Activated CD4-positive, CD25-positive, alpha-beta regulatory T cell treated with anti-CD3 and anti-CD28 coated beads, Interleukin-2, amount 50 U/mL, for 16 hours (primary cell): Measurements from ENCODE around the gene DNAJB1.
"Not testable (repeated sequence)": the region's sequence is repeated elsewhere in the genome, so short reads cannot be mapped to it uniquely, and the experiment has no call there.

Experiments
- DNase-seq: peaks from one replicate; pipeline ENCODE4 v3.0.0-alpha.2; 2020; ENCODE audit warnings: low read depth, low spot score

Gene DNAJB1

GRCh38 chr19:14520543-14520942 is 2.3 kb upstream of the DNAJB1 start:
- no peak for DNase-seq

- DNase-seq, result no peak
These were observed 1.7 kb upstream of the DNAJB1 start for GRCh38 chr19:14519860-14520407.

- DNase-seq, result no peak
These were observed 1.2 kb upstream of the DNAJB1 start for GRCh38 chr19:14519245-14519859.

DNA sequence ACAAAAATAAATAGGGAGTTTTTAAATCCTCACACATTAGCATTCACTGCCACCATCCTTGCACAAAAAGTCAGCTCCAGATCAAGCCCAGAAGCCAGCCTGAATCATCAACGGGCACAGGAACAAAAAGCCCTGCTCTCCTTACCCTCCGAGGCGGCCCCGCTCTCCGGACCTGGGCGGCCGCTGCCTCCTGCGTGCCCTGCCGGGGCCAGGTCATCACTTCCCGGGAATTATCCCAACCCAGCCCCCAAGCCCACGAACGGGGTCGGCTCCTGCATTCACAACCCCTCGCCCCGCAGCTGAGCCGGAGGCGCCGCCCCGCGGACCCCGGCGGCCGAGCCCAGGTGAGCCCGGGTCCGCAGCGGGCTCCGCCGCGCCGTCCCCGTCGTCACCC is 754 bp downstream of the DNAJB1 start:
- DNase-seq, result no peak

DNA sequence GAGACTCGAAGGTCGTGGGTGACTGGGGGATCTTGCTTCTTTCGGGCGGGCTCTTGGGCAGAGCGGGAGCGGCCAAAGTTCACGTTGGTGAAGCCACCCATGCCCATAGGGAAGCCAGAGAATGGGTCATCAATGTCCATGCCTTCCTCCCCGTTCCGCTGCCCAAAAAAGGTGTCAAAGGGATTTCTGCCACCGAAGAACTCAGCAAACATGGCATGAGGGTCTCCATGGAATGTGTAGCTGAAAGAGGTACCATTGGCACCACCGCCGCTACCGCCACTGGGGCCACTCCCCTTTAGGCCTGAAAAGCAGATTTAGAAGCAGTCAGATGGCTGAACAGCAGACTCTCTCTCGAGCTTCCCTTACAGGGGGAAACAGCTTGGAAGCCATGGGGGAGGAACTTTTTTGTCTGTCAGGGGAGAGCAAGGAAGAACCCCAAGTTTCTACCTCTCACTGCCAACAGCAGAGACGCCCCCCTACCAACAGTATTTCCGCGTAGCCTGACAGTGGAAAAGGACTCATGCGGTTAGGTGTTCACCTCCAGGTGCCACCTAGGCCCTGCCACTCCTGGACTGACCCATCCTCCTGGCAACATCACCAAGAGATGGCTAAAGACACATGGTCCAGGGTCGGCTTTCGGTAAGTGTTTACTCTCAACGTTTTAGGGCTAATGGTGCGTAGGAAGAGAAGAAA is 1.3 kb downstream of the DNAJB1 start:
- DNase-seq, result no peak

GRCh38 chr19:14516048-14516534 is 2.1 kb downstream of the DNAJB1 start:
- DNase-seq, result no peak

GRCh38 chr19:14515501-14516047 is 2.6 kb downstream of the DNAJB1 start:
- DNase-seq, result no peak

- DNase-seq, result no peak
These were observed 3.9 kb downstream of the DNAJB1 start for GRCh38 chr19:14514215-14514863.

DNA sequence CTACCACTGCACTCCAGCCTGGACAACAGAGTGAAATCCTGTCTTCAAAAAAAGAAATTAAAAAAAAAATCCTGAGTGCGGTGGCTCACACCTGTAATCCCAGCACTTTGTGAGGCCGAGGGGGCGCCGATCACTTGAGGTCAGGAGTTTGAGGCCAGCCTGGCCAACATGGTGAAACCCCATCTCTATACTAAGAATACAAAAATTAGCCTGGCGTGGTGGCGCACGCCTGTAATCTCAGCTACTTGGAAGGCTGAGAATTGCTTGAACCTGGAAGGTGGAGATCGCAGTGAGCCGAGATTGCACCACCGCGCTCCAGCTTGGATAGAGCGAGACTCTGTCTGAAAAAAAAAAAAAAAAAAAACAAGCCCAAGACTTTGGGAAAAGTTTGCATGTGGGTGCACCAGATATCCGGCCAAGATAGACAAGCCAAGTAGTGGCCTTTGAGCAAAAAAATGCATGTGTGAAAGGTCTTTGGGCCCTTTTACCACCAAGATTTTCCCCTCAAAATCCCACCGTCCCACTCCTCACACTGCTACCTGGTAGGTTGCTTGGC is 5.7 kb downstream of the DNAJB1 start:
- no peak for DNase-seq

GRCh38 chr19:14511229-14511593 is 7.0 kb downstream of the DNAJB1 start:
- no peak for DNase-seq

- DNase-seq, result no peak
These were observed 7.6 kb downstream of the DNAJB1 start for GRCh38 chr19:14510311-14511228.

GRCh38 chr19:14507704-14508542 is 10.3 kb downstream of the DNAJB1 start:
- DNase-seq, result no peak

DNA sequence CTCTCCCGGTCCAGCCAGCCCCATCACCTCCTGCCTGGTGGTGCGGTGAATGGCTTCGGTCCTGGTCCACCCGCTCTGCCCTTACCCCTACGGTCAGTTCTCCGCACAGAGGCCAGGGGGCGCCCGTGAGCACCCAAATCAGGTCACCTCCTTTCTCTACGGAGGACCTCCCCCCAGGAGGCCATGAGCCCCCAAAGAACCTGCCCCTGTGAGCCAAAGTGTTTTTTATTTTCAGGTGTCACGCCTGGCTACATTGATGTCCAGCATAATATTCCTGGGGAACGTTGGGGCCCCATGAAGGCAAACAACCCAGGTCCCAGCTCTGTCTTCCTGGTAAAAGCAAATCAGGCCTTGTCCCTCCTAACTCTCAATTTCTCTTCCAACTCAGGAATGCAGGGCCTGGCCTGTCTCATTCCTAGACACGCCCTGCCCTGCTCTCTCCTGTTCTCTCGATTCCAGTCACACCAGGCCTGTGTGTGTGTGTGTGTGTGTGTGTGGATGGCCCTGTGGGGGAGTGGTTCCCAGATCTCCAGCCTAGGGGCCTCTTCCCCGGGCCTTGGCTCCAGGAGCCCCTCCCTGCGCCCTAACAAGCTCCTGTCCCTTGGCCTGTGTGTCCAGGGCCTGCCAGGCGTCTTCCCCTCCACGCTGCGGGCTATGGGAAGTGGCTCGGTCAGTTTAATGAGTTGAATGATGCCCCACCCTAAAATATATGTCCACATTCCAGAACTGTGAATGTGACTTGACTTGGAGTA is 12.5 kb downstream of the DNAJB1 start:
- peak; percentile 50 for DNase-seq

GRCh38 chr19:14504575-14504974 is 13.6 kb downstream of the DNAJB1 start:
- DNase-seq, result not testable (repeated sequence)

DNA sequence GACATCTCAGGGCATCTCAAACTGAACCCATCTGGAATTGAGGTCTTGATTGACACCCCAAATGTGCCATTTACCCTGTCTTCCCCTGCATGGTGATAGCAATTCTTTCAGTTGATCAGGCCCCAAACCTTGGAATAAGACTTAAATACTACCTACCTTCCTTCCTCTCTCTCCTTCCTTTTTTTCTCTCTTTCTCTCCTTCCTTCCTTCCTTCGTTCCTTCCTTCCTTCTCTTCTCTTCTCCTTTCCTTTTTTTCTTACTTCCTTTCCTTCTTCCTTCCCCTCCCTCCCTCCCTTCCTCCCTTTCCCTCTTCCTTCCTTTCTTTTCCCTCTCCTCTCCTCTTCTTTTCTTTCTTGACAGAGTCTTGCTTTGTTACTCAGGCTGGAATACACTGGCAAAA is 14.9 kb downstream of the DNAJB1 start:
- no peak for DNase-seq

GRCh38 chr19:14502334-14503092 is 15.7 kb downstream of the DNAJB1 start:
- no peak for DNase-seq

DNA sequence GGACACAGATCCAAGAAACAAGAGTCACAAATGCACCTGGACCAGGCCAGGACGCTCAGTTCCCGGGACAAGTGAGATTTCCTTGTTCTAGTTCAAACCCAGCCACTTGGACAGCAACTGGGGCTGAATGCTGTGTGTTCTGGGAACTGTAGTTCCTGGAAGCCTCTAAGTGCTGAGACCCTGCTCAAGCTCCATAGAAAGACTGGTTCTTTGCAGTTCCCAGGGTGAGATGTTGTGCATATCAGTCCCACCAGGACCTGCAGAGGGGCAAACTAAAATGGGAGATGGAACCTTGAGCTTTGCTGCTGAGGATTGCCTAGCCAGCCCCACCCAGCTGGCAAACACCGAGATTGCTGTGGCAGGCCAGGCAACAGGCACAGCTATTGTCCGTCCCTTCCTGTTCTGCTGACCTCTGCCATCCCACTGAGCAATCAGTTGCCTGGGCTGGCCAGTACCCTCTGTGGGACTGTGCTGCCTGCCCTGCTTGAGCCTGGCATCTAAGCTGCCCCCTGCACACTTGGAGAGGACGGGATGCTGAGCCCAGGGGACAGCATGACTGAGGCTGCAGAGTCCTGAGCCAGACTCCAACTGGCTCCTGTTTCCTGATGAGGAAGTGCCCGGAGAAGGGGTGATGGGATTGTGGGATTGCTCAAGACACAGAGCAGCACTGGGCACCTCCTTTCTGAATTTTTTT is 20.8 kb downstream of the DNAJB1 start:
- DNase-seq, result no peak

DNA sequence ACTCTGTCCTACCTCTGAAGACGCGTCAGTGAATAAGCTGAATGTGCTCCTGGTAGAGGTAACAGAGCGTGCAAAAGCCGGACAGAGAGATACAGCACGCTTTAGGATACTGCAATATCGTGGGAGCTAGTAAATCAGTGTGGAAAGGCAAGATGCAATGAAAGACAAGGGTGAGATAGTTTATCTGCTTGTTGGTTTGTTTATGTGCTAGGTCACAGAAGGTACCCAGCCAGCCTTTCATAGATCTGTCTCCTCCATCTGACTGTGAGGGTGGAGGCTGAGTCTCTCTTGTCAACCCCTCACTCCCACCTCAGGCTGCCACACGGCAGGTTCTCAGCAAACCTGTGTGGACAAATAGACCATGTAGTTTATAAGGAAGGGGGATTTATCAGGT is 21.4 kb downstream of the DNAJB1 start:
- no peak for DNase-seq
